Stimulated activated naive CD8-positive, alpha-beta T cell treated with anti-CD3 and anti-CD28 coated beads, Interleukin-15, Interleukin-2, amounts not matched to agents 100 U/mL and 50 U/mL, for 24 hours (primary cell): Measurements from ENCODE around the gene MAB21L1.

ENCODE experiments used
- ATAC-seq: fragments of 150-1000 bp; cut with Tn5 transposase; one replicate; pipeline ENCODE4 v1.10.0; 2021
- DNase-seq: peaks from one replicate; pipeline ENCODE4 v3.0.0; 2021

The MAB21L1 gene

DNA sequence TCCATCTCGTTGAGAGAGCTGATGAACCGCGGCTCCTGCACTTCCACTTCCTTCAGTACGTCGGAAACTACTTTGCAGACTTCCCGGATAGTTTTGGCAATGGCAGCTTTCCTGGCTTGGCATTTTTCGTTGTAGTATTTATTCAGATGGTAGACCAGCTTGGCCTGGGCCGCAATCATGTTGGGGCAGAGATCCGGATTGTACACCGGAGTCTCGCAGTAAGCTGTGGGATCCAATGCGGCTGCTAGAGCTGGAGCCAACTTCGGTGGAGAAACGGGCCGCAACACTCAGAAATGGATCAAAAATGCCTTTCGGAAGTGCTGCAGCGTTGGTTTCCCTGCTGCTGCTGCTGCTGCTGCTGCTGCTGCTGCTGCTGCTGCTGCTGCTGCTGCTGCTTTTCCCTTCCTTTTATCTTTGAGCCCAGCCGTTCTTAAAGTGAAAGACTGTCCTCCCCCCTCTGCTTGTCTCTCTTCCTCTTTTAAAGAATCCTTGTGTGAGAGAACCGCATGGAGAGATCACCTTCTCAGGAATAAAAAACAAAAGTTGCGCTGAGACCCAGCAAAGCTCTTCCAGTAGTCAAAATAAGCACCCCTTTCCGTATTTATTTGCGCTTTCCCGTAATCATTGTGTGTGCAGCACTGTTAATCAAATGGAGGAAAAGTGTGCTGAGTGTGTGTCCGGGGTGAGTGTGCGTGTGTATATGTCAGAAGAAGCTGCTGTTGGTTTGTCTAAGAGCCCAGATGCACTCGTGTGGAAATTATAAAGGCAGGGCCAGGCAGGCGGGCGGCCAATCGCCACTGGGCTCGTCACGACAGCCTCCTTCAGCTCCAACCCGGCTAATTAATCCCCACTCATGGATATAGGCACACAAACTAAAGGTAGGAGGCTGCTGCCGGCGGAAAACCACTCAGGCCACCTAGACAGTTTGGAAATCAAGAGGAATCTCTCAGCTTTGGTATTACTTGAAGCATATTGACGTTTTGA is at the start of gene MAB21L1:
Gene MAB21L1 (minus strand): TSS at position 730 of the 984 bp plus-strand sequence. CDS start 551 bp downstream, at position 179.
- ATAC-seq: no peak

DNA sequence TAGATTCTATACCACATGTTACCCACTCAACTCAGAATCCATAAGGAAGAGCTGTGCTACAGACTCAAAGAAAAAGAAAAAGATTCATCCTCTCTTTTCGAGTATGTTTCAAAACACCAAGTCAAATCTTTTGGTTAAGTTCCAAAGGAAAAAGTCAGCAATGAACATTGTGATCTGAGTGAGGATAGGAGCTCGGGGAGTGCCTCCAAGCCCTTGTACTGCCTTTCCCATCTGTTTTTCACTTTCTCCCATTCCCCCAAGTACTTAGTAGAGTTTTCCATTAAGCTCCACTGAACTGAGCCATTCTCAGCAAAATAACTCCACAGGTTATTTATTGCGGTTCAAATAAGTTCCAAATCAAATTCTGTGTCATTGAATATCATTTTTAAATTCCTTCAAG is 47.7 kb upstream of the MAB21L1 start:
- DNase-seq (no peak), ATAC-seq (no peak)

More for the DNA sequence above, at the start of gene MAB21L1:
- DNase-seq: peak; percentile 9

DNA sequence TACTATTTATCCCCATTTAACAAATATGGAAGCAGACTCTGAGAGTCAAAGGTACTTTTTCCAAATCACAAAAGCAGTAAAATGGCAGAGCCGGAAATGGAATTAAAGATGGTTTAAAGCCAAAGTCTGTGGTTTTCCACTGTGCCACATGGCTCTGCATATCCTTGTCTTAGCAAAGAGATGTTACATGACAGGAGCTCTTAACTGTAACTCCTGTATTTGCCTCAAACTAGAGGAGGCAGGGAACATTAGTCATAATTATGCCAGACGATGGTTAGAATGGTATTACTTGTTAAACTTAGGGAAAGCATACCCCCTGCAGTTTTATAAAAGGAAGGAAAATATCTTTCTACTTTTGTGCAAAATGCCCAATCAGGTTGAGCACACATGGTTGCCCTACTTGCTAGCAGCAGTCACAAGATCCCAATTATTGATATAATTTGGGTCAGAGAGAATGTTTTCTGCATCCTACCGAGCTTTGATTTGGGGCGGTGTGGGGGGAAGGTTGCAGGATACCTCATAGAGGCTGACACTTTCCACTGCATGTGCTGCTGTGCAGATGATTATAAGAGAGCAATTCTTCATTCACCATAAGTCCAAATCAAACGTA is 42.0 kb upstream of the MAB21L1 start:
- DNase-seq (no peak), ATAC-seq (no peak)

DNA sequence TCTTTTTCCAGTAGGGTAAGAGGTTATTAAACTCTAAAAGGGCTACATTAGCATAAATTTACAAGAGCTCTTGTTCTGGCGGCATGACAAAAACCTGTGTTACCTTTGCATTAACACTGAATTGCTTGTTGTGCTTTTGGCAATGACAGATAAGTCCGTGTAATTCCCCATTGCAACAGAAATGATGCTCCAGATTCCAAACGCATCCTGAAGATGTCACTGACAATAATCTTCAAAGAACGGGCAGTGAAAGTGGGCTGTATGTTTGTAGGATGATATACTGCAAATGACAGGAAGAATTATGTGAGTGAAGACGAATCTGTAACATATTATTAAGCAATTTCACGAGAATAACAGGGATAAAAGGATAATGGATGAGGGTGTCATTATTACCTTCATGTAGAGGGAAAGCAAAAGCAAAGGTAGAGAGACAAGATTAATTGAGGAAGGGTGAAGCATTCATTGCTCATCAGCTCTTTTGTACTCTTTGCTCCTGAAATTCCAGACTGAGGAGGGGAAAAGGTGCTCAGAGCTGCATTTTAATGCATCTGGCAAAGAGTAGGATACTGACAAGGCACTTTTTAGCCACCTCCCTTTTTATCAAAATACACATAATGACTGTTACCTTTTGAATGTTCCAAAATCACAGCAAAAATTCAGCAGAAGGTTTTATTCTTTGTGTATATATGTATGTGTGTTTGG is 38.5 kb upstream of the MAB21L1 start:
- no peak for ATAC-seq

DNA sequence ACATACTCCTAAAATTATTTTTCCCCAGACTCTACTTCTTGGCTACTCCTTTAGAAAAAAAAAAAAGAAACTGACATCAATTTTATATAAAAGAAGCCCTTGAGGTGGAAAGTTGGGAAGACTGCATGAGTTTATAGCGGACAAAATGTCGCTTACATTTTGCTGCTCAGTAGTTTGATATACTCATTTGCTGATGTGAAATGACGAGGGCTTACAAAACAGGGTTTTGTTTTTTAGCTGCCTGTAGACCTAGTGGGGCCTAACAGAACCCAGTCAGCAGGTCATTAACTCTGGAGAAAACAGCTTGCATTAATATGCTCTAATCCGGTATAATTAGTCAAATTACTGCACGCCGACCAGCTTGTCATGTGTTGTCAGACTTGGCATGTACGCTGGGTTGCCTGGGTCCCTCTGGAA is 37.6 kb upstream of the MAB21L1 start:
- DNase-seq (no peak), ATAC-seq (no peak)

More for the DNA sequence above, 38.5 kb upstream of the MAB21L1 start:
- no peak for DNase-seq

DNA sequence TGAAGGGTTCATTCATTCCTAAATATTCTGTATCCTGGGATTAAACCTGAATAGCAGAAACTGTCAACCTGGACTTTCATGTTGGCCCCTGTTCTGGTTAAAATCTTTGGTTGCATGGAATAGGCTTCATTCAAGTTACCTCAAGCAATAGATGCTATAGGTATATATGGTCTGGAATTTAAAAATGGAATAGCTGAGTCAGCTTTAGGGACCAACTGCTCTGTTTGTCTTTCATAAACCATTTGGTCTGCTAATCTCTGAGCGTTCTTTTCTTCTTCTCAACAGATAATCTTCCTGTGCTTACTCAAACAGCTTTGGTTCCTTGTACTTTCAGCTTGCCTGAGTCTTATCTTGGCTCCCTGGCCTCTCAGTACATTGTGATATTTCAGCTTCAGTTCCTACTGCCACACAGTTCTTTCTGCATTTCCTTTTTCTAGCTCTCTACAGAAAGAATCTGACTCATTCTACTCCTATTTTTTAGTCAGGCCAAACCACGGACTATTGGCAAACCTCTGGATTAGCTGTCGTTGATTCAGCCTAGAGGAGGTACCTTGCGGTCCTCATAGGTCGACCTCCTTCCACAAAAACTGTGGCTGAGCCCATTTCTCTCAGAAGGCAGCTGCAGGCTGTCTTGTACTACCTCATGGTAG is 35.9 kb upstream of the MAB21L1 start:
- ATAC-seq (no peak), DNase-seq (no peak)

DNA sequence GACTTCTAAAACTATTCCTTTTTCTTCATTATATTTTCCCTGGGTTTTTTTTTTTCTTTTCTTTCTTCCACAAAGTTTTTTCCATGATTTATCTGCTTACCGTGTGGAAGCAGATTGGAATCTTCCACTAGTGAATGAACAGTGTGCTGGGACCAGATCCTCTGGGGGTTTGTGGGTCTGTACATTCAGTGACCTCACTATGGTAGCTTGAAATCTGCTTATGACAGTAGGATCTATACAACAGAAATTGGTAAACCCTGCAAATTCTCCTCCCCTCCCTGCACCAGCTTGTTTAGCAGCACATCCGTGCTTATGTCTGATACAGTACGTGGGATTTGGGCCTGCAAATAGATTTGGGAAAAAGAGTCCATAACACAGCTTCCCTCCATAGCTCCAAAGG is 26.0 kb upstream of the MAB21L1 start:
- DNase-seq (no peak), ATAC-seq (no peak)

DNA sequence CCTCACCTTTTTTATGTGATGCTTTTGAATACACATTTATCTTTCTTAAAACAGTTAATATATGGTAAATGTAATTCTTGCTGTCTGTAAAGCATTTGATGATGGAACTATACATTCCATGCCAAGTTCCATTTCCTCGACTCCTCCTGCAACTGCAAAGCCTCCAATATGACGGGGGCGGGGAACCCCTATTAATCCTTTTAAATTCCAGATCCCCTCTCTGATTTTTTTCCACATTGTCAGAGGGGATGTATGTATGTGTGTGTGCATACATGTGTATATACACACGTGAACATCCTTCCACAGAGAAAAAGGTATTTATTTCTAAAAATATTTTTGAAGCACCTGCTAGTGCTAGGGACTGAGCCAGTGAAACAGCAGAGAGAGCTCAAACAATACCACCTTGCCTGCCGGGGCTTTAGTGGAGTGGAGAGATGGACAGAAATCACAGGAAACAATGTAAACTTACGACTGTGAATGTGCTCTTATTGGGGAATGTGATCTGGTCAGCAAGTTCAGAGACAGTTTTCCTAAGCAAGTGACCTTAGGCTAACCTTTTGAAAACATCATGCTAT is 25.3 kb upstream of the MAB21L1 start:
- ATAC-seq: no peak

DNA sequence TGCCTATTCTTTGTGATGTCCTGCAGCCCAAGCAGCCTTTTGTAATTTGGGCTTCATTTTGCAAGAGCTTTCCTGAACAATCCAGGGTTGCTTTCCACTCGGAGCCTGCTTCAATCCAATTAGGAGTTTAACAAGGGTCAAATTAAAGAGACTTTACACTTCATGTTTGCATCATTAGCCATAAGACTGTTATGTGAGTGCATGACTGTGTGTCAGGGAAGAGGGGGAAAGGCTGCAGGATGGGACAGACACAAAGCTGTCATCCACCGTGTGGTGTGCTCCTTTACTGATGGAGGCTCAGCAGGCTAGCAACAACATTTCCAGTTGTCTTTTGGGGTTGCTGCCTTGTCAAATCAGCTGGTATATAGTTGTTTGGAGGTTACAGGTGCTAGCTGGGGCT is 23.7 kb upstream of the MAB21L1 start:
- DNase-seq: no peak
- no peak for ATAC-seq

More for the DNA sequence above, 25.3 kb upstream of the MAB21L1 start:
- no peak for DNase-seq

DNA sequence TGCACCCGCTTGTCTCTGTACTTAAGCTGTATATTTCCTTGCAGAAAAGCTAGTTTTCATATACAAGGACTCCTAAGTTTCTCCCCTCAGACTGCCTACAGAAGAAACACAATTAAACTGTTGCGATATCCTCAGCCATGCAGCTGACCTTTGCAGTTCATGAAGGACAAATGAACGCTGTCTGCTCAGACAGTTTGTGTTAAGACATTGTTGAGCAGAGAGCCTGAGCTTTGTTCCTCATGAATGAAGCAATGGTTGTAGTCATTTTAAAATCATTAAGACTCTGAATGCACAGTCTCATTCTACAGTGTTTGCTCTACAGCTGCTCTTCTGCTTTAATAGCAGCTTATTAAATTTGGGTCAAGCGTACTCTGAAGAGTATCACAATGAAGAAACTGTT is 23.2 kb upstream of the MAB21L1 start:
- DNase-seq (no peak), ATAC-seq (no peak)

DNA sequence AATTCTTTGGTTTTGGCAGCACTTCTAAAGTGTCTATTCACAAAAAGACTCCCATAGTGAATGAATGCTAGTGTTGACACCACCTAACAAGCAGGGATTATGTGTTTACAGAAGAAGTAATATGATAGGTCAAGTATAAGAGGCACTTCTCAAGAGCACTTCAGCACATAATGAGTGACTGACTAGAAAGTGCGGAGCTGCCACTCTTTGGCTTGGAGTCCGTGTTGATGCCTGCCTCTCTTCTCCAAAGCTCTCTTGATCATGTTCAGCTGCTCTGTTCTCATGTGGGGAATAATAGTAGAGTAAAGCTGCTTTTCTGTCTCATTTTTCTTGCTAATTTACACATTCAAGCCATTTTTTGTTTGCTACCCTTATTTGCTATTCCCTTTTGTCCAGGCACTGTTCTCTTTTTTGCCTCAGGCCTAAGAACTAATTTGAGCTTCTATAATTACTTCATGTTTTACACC is 22.7 kb upstream of the MAB21L1 start:
- no peak for DNase-seq
- no peak for ATAC-seq

DNA sequence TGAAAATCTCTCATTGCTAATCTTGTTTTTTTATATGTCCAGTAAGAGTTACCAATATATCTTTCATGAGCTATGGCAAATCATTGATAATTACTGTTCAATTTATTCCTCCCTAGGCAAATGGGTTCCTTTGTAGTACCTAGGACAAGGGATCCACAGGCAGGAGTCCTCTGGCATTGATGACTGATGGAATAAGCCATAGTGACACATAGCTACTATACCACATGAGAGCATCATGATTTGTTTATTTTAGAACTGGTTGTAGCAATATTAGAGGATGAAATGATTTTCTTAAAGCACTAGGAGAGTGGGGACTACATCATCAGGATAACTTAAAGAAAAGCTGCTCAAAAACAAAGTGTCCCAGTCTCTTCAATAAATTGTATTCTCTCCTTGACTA is 21.7 kb upstream of the MAB21L1 start:
- no peak for ATAC-seq
- no peak for DNase-seq

DNA sequence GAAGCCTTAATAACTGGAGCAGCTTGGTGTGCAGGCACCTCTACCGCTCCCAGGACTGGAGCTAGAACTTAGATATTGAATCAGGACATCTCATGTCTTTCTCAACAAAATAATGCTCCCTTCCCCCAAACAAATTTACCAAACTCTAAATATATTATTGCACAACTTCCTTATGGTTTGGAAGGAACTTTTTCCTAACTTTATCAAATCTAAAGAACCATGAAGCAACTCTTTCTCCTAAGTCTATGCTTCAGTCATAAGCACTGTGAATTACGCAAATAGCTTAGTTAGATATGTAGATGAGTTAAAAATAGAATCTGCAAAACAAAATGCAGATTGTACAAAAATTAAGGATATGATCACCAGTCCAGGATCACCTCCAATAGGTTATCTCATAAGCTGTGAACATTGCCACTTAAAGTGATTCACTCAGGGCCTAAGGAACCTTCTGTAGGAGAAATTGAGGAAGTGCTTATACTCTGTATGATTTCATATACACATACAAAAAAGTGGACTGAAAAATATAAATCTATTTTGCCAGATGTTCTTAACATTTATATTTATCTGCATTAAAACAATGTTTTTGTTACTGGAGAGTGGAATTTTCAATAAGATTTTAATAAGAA is 20.4 kb upstream of the MAB21L1 start:
- ATAC-seq (no peak), DNase-seq (no peak)

DNA sequence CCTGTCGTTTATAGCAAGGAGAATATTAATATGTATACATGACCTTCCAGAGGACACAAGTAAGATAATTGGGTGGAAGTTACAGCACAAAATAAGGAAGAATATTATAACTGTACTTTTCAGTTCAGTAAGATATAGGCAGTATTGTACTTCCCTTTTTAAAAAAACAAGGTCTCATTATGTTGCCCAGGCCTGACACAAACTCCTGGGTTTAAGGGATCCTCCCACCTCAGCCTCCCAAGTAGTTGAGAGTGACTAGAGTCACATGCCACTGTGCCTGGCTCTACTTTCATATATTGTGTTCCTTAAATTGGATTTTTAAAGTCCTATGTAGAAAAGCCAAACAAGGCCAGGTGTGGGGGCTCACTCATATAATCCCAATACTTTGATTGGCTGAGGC is 19.5 kb upstream of the MAB21L1 start:
- no peak for ATAC-seq
- DNase-seq: no peak

DNA sequence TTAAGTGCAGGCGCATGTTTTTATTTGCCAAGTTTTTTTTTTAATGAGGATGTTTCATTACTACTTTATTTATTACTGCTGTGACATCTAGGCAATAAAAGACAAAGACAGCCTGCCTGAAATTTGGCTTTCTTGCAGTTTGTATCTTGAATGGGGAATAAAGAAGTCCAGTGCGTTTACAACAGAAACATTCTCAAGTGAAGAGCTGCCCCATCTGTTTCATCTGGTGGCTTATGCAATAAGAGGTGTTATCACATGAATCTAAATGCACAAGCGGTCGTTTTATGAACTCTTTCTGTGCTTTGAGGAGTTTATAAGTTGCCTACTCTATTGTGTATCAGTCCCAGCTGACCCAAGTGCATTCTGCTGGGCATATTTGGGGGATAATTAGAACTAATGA is 12.6 kb upstream of the MAB21L1 start:
- ATAC-seq (no peak), DNase-seq (no peak)

DNA sequence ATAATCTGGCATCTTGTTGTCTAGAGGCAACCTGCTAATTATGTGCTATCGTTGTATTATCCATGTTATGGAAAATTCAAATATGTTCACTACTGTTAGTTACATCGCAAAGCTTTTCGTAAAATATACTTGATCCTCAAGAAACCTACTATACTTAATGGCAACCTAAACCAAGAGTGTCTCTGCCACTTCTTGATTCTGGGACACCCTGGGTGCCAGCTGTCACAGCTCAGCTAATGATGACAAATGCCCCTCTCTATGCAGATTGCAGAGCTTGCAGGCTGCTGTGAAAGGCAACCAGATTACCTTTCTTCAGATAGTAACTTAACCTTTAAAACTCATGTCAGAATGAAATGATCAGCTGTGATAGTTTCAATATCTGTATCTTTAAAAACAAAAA is 8.9 kb upstream of the MAB21L1 start:
- DNase-seq: no peak
- ATAC-seq: no peak

DNA sequence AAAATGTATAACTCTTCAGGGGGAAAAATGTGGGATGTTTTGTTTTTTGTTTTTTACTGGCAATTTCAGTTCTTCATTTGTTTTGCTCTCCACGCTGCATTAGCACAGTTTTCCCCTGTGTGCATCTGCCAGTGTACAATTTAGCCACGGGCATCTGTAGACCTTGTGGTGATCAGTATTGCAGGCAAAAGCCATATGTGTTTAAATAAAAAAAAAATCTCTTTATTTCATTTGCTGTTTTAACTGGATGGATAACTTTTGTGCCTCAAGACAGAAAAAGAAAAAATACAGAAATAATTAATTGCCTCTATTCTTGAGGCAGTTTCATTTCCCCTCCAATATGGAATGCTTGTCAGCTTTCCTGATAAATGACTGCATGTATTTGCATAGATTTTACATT is 7.9 kb upstream of the MAB21L1 start:
- DNase-seq (no peak), ATAC-seq (no peak)

DNA sequence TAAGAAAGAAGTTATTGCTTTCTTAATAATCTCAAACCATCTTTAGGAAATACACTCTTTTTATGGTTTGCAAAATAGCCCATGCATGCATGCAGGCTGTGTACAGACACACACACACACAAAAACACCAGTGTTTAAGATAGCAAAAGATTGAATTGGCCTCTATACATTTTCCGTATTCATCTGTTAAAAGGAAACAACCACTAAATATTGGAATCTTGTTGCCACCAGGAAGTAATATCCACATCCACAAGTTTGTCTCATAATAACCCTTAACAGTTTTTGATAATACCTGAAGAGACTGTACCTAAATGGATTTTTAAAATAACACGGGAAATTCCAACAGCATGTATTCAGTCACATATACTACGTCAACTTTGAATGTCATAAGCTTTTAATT is 7.3 kb upstream of the MAB21L1 start:
- ATAC-seq (no peak), DNase-seq (no peak)

DNA sequence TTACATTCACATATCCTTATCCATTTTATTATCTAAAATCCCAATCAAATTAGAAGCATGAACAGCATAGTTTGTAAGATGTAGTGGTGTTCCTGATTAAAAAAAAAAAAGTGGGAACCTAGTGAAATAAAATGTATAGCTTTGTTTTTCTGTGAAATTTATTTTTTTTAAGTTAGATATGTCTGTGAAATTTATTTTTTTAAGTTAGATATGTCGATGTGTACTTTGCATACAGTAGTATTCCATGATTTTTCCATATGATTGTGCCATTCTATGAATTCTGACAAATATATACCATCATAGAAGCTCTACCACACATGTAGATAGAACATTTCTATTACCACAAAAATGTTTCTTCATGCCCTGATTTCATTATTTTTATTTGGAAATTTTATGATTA is 6.0 kb upstream of the MAB21L1 start:
- no peak for DNase-seq
- ATAC-seq: no peak

DNA sequence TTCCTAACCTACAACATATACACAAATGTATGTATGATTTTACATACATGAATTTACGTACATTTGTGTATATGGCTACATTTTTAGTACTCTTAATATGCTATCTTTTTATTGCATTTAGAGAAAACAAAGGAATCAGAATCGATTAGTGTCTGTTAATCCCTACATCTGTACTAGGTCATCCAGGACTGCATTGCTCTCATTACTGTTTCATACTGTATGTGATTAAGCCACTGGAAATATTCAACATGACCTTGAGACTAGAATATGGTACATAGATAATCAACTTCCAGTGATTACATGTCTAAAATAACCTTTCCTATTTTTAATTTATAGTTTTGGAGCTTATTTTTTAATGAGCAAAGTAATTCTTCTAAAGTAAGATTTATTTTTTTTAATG is 5.3 kb upstream of the MAB21L1 start:
- no peak for ATAC-seq
- no peak for DNase-seq

DNA sequence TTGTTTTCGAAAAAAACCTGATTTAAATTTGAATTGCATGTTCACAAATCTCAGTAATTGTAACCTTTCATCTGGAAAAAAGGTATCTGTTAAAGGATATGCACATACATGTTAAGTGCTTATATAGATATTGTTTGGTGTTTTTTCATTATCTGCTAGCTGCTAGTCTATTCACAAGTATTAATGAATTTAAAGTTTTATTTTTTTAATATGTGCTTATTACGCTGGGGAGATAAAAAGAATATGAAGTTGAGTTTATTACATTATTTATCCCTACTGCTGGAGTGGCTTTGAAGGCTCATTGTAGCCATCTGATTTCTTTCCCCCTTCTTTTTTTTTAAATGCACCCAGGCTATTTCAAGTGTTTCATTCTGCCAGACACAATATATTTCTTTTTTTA is 3.9 kb upstream of the MAB21L1 start:
- ATAC-seq (no peak), DNase-seq (no peak)
